Neutrophil (primary cell): ENCODE data around the gene GLB1L.

Experiments used
- H3K27ac ChIP-seq: fragments of 200-600 bp; sonication (generic); 2 replicates; pipeline ENCODE4 v1.5.1; 2016; ENCODE audit warnings: mild to moderate bottlenecking, moderate library complexity
- H3K27me3 ChIP-seq: fragments of 200-600 bp; sonication (generic); 2 replicates; pipeline ENCODE4 v1.6.0; 2016; ENCODE audit warnings: mild to moderate bottlenecking
- H3K36me3 ChIP-seq: fragments of 200-600 bp; sonication (generic); 2 replicates; pipeline ENCODE4 v1.5.1; 2017
- H3K4me1 ChIP-seq, 2 experiments: fragments of 200-600 bp in 1 of 2; sonication (generic) in 1 of 2; 1 replicate in 1 of 2; 2 replicates in 1 of 2; pipeline versions ENCODE4 v1.5.1 to v1.6.1; 2013 to 2016; ENCODE audit warnings: low read depth in 1 of 2, low read length in 1 of 2, mild to moderate bottlenecking in 1 of 2, moderate library complexity in 1 of 2; ENCODE audit not compliant: control insufficient read depth in 1 of 2, insufficient read depth in 1 of 2
- H3K4me3 ChIP-seq, 2 experiments: fragments of 200-600 bp in 1 of 2; sonication (generic) in 1 of 2; 1 replicate in 1 of 2; 2 replicates in 1 of 2; pipeline ENCODE4 v1.5.1; 2013 to 2016; ENCODE audit warnings: low read depth in 1 of 2, low read length in 1 of 2, mild to moderate bottlenecking in 1 of 2, moderate library complexity in 1 of 2
- H3K9me3 ChIP-seq: fragments of 200-600 bp; sonication (generic); 2 replicates; pipeline ENCODE4 v1.5.1; 2016
- TF ChIP-seq, protein P1 (sequence below): fragments of 200-600 bp; sonication (generic); IDR thresholded peaks from 2 replicates; pipeline ENCODE4 v1.5.1; 2016; ENCODE audit warnings: antibody characterized with exemption

GLB1L gene

DNA sequence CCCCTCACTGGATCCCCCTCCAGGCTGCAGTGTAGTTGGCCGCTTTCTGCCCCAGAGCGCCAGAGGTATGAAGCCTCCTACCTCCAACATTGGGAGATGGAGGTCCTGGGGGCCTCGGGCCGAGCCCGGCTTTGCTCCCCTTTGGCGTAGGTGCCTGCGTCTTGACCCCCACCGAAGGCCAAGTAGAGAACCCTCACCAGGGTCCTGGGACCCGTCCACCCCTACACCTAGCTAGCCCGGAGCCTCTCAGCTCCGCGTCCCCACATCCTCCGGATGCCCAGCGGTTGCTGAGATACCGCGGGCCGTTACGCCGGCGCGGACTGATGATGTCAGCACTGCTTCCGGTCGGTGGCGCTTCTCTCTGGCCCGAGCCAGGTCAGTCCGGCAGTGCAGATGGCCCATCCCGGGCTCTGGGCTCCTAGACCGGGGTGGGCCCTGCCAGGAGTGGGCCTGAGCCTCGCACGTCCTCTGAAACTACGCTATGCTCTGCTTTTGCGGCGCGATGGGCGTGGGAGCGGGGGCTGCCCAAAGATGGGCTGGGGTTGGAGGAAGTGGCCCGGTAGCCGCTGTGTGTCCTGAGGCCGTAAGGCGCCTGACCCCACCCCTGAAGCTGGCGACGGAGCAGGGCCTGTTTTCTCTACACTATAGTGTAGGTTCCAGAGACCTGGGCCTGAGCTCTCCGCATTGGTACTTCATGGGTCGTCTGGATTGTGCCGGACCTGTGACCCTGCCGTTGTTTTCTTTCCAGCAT lies at the start of gene GLB1L, which contains the start of gene STK16:
GLB1L (minus strand) TSS at position 297 of the 751 bp plus-strand sequence. CDS start 1,871 bp downstream, outside the sequence.
STK16 (plus strand) TSS at position 332 of the 751 bp plus-strand sequence. CDS start 521 bp downstream, outside the sequence.
- no peaks in the 10 kb centered on the region for H3K27me3 ChIP-seq
- TF ChIP-seq, protein P1, sequence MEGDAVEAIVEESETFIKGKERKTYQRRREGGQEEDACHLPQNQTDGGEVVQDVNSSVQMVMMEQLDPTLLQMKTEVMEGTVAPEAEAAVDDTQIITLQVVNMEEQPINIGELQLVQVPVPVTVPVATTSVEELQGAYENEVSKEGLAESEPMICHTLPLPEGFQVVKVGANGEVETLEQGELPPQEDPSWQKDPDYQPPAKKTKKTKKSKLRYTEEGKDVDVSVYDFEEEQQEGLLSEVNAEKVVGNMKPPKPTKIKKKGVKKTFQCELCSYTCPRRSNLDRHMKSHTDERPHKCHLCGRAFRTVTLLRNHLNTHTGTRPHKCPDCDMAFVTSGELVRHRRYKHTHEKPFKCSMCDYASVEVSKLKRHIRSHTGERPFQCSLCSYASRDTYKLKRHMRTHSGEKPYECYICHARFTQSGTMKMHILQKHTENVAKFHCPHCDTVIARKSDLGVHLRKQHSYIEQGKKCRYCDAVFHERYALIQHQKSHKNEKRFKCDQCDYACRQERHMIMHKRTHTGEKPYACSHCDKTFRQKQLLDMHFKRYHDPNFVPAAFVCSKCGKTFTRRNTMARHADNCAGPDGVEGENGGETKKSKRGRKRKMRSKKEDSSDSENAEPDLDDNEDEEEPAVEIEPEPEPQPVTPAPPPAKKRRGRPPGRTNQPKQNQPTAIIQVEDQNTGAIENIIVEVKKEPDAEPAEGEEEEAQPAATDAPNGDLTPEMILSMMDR, result peak; percentile 45
- peaks cover 23% of the 10 kb centered on the region for H3K36me3 ChIP-seq
- no peaks in the 10 kb centered on the region for H3K9me3 ChIP-seq
- peak within 1 kb of the TSS; percentile 95 for H3K27ac ChIP-seq
- peaks cover 73 to 77% of the 10 kb centered on the region in 2 experiments for H3K4me1 ChIP-seq
- H3K4me3 ChIP-seq, result peak within 1 kb of the TSS; percentile 89 to 99

DNA sequence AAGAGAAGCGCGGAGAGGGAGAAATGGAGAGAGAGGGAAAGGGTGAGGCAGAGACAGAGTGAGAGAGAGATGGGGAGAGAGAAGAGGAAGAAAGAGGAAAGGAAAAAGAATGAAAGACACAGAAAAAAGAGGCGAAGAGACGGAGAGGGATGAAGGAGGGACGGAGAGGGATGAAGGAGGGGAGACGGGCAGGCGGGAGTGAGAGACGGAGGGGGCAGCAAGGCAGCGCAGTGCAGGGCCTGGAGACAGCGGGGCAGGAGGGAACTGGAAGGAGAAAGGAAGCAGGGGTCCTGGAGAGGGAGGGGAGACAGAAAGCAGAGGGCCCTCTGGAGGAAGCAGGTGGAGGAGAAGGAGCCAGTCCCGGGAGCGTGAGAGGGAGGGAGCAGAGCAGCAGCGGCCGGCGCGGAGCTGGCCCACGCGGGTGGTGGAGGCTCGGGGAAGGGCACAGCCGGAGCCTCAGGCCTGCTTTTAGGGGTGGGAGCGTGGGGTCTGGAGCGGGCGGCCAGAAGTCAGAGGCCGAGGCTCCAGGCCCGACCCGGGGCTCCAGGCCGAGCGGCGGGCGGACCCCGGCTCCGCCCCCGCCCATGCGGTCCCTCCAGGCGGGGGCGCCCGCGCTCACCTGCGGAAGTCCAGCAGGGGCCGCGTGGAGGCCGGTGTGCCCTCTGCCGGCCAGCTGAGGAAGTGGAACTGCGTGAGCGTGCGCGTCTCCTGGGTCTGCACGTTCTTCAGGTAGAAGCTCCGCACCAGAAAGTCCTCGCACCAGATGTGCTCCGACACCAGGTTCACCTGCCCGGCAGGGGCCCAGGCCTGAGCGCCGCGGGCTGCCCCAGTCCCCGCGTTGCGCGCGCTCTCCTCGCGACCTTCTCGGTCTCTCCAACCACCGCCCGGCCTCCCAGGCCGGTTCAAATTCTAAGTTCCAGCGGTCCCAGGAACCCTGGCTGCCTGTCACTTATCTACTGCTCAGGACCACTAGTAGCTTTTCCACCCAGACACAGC lies 49.4 kb upstream of the GLB1L start:
- no peaks in the 10 kb centered on the region for H3K36me3 ChIP-seq
- no peaks in the 10 kb centered on the region for H3K9me3 ChIP-seq
- TF ChIP-seq, protein P1, result peak; percentile 99
- peak overlapping the region; percentile 66 to 85 for H3K4me3 ChIP-seq
- H3K4me1 ChIP-seq, result peaks cover 11 to 16% of the 10 kb centered on the region in 2 experiments
- H3K27me3 ChIP-seq, result peaks cover 94% of the 10 kb centered on the region
- peak overlapping the region; percentile 44 for H3K27ac ChIP-seq

DNA sequence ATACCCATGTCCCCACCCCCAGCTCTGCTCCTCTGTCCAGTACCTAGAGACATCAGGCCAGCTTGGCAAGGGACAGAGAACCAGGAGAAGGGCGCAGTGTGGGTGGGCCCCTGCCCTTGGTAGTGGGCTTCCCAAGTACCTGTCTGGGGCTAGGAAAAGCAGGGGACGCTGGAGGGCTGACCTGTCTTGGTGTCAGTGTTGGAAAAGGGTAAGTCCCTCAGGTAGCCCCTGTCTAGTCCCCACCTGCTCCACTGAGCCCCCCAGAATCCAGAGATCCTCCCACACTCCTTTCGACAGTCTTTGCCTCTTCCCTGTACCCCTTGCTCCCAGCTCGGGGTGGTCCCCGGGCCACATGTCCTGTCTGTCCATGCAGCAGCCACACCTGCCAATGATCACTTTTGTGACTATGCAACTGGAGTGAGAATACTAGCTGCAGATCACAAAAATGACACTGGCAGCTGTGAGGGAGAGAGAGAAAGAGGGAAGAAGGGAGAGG lies 48.5 kb upstream of the GLB1L start:
- no peak overlapping the region for H3K27ac ChIP-seq
- H3K27me3 ChIP-seq, result peaks cover 87% of the 10 kb centered on the region
- no peaks in the 10 kb centered on the region for H3K9me3 ChIP-seq
- TF ChIP-seq, protein P1, result no peak
- H3K36me3 ChIP-seq, result no peaks in the 10 kb centered on the region
- peaks cover 11 to 14% of the 10 kb centered on the region in 2 experiments for H3K4me1 ChIP-seq
- H3K4me3 ChIP-seq, result peak overlapping the region in 1 of 2 experiments; percentile 85

DNA sequence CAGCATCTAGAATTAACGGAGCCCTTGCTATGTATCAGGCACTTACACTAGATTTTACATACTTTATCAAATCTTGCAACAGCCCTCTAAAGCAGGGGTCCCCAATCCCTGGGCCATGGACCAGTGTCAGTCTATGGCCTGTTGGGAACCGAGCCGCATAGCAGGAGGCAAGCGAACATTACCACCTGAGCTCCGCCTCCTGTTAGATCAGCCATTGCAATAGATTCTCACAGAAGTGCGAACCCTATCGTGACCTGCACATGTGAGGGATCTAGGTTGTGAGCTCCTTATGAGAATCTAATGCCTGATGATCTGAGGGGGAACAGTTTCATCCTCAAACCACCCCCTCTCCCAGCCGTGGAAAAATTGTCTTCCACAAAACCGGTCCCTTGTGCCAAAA lies 47.4 kb upstream of the GLB1L start:
- no peaks in the 10 kb centered on the region for H3K9me3 ChIP-seq
- peaks cover 75% of the 10 kb centered on the region for H3K27me3 ChIP-seq
- H3K4me1 ChIP-seq, result peaks cover 11% of the 10 kb centered on the region in 2 experiments
- no peak overlapping the region for H3K27ac ChIP-seq
- no peak overlapping the region for H3K4me3 ChIP-seq
- TF ChIP-seq, protein P1, result no peak
- no peaks in the 10 kb centered on the region for H3K36me3 ChIP-seq

DNA sequence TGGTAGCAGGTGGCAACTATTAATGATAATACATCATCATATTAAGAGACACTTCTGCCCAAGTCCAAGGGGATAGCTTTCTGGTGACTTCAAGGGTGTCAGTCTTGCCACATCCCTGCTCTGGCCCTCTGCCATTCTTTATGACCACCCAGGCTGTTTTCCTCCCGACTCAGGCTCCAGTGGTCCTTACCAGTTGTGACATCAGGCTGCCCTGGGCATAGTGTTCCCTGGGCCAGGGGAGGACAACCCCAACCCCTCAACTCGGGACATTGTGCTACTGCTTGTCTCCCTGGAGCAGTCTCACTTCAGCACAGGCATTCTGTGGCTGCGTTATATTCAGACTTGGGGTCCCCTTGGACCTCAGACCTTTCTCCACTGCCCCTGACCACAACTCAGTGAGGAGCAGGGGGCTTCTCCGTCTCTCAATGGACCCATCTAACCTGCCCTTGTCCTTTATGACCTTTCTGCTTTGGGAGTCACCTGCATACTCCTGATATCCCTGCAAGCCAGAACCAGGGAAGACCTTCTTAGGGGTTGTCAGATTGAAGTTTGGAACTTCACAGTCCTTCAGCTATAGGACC lies 46.8 kb upstream of the GLB1L start:
- H3K36me3 ChIP-seq, result no peaks in the 10 kb centered on the region
- H3K9me3 ChIP-seq, result no peaks in the 10 kb centered on the region
- H3K27ac ChIP-seq, result no peak overlapping the region
- H3K4me1 ChIP-seq, result peaks cover 11% of the 10 kb centered on the region in 2 experiments
- TF ChIP-seq, protein P1, result no peak
- peaks cover 71% of the 10 kb centered on the region for H3K27me3 ChIP-seq
- H3K4me3 ChIP-seq, result no peak overlapping the region
